ENCODE measurements around the gene TMEM44.
"Not testable (repeated sequence)": the region's sequence is repeated elsewhere in the genome, so short reads cannot be mapped to it uniquely, and the experiment has no call there.

The TMEM44 gene

DNA sequence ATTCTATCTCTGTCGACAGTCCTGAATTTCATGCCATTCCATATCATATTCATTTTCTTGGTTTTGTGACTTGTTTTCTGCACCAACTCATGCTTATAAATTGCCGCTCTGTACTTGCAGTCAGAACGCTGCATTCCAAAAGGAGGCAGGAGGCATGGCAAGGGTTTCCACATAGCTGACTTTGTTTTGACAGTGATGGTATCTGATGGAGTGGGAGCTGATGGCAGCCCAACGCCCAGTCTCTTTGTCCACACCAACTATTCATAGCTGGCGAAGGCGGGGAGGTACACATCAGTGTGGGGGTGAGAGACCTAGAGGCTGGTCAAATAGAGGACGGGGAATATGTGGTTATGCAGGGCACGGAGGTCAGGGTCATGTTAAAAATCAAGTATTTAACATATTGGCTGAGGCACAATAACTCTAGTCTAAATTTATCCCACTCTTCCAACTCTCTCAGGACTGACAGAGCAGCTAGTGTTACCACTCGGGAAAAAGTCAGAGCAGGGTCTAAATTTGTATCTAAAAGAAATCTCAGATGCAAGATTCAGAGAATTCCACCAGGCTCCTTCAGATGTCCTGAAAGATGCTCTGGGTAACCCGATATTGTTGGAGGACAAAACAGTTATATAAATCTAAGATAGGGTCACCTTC, 78.6 kb downstream of the TMEM44 start:
- DNase-seq = no peak

DNA sequence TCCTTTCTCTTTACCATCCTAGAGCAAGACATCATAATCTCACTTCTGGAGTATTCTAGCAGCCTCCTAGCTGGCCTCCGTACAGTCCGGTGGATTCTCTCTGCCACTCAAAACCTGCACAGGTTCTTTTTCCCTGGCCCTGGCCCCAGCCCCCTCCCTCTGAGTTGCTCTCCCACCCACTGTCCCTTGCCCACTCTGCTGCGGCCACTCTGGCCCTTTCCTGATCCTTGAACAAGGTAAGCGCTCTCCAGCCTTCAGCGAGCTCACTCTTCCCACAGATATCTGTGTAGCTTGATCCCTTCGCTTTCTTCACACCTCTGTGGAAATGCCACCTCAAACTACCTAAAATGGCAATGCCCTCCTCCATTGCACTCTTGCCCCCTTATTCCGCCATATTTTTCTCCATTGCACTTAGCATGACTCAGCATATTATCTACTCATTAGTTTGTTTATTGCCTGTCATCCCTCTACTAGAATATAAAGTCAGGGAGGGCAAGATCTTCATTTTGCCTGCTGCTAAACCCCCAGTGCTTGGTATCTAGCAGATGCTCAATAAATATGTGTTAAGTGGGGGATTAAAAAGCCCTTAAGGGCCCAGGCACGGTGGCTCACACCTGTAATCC, 80.8 kb downstream of the TMEM44 start:
- DNase-seq = no peak

DNA sequence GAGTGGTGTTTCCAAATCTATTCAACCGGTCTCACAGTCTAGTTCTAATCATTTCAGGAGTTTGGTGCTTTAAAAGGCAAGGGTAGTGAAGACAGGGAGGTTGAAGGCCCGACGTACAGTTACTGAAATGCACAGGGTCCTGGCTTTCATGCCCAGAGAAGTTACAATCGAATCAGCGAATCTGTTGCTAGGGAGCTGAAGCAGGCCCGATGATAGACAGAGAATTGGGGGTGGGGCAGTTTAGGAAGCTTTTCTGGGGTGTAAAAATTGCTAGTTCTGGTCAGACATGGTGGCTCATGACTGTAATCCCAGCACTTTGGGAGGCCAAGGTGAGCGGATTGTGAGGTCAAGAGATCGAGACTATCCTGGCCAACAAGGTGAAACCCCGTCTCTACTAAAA, 83.4 kb downstream of the TMEM44 start:
- no peak for DNase-seq

DNA sequence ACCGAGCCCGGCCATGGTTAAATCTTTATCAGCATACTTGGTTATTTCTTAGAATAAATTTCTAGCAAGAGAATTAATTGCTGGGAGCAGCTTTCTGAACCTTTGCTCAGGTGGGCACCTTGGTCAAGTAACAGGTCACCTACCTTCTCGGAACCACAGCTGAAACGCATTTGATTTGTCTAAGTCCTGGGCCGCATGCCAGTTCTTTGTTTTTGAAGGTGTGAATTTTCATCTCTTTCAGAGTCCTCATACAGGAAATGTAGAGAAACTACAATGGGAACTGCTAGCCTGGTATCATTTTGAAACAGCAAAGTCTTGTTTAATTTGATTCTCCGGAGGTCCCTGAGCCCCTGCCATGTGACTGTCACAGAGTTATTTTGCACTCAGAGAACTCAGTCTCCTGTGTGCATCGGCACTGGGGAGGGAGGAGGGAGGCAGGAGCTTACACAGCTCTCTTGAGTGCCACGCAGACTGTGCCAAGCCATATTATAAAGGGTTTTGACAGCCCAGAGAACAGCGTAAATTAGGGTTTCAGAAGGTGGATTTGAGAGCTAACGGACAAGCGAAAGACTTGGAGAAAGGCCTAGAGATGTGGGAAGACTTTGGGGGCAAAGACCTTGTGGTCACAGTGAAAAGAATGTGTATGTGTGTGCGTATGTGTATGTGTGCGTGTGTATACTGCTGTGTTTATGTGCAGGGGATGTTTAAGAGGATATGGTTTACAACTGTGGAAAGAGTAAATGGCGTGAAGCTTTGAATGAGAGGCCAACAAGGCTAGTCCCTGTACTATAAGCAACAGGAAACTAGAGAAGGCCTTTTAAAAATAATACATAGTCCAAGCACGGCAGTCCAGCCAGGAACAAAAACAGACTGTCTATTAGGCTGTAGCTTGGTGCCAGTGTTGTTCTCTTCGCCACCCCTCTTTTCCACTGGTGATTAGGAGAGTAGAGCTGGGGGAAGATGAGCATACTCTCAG, 84.6 kb downstream of the TMEM44 start:
- no peak for DNase-seq

DNA sequence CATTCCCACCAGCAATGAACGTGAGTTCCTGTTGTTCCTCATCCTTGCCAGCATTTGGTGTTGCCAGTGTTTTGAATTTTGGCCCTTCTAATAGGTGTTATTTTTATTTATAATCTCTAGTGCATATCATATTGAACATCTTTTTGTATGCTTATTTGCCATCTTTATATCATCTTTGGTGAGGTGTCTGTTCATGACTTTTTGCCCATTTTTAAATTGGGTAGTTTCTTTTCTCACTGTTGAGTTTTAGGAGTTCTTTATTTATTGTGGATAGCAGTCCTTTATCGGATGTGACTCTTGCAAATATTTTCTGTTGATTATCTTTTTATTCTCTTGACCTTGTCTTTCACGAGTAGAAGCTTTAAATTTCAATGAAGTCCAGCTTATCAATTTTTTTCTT, 86.2 kb downstream of the TMEM44 start:
- no peak for DNase-seq

DNA sequence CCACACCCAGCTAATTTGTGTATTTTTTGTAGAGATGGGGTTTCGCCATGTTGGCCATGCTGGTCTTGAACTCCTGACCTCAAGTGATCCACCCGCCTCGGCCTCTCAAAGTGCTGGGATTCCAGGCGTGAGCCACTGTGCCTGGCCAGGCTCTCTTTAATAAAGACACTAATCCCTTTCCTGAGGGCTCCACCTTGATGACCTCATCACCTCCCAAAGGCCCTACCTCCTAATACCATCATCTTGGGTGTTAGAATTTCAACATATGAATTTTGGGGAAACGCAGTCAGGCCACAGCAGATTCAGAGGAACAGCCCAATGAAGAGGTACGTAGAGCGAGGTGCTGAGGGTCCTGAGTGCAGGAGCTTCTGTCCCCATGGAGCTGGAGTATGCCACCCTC, 87.7 kb downstream of the TMEM44 start:
- DNase-seq = not testable (repeated sequence)

DNA sequence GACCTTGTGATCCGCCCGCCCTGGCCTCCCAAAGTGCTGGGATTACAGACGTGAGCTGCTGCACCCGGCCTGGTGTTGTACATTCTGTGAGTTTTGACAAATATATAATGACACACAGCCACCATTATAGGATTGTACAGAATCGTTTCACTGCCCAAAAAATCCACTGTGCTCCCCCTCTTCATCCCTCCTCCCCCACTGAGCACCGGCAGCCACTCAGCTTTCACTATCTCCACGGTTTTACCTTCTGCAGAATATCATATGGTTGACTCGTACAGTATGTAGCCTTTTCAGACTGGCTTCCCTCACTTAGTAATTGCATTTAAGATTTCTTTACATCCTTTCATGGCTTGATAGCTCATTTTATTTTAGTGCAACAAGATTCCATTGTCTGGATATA, 89.7 kb downstream of the TMEM44 start:
- DNase-seq = no peak

DNA sequence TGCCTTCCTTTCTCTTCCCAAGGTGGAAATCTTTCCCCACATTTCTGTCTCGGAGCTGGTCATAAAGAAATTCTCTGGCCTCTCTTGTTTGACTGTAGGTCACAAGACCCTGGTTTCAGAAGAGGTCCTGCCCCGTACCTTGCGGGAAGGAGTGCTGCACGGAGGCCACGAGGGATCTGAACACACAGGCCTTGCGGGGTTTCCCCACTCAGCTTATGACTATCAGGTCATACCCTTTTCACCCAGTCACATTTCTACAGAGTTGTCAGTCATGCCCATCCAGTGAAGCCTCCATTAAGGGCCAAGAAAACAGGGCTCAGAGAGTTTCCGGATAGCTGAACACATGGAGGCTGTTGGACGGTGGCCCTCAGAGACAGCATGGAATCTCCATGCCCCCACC, 91.7 kb downstream of the TMEM44 start:
- no peak for DNase-seq

DNA sequence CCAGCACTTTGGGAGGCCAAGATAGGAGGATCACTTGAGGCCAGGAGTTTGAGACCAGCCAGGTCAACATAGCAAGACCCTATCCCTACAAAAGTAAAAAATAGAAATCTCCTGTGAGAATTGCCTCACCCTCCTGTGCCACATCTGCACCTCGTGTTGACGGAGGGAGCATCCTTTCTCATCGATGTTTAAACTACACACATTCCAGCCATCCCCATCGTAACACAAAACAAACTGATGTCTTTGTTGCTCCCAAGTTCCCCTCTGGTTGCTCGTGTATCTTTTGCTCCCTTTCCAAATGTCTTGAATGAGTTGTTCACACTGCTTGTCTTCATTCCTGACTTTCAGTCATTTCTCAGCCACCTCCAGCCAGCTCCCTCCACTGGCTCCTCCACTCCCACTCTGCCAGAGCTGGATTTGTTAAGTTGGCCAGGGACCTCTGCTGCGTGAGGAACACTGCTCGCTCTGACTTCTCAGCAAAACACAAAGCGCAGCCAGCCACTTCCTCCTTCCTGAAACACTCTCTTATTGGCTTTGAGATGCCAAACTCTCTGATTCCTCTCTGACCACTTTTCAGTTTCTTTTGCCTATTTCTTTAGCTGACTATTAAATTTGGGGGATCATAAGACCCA, 92.8 kb downstream of the TMEM44 start:
- no peak for DNase-seq

DNA sequence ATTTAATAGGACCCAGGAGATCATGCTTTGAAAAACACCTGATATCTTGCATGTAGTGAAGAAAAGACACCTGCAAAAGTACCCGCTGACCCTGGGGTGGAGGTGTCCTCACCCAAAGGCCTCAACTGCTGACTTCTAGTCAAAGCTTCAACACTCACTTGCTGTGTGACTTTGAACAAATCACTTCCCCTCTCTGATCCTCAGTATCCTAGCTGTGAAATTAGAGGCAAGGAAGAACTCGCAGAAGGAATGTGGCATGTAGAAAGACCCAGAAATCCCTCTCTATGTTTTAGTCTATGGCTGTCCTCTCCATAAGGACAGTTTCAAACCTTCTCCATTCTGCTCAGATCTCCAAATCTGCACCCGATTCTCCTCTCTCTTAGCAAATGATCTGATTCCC, 93.7 kb downstream of the TMEM44 start:
- no peak for DNase-seq

DNA sequence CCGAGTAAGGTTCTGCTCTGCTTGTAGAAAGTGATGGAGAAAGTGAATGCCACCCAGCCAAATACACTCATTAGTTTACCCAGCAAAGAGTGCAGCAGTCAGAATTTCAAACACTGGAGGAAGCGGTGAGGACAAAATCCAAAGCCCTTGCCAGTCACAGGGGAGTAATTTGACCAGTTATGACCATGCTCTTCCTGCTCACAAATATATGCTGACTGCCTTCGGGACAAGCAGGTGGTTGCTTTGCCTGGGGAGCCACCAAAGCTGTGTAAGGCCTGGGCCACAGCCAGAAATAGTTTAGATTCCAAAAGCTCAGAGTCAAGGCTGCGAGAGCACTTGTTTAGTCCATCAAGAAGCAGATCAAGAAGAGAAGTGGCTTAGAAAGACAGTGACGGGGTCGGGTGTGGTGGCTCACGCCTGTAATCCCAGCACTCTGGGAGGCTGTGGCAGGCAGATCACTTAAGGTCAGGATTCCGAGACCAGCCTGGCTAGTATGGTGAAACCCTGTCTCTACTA, 95.4 kb downstream of the TMEM44 start:
- DNase-seq = no peak
